ENCODE data around the gene HRCT1.

GRCh38 chr9:35872505-35872904, 33.5 kb upstream of the HRCT1 start:
- no peak for TF ChIP-seq POLR2A (IDR thresholded peaks at IDR 0.05)
- TF ChIP-seq CTCF (IDR thresholded peaks at IDR 0.05), result no peak
- no peak for TF ChIP-seq POLR2AphosphoS5 (IDR thresholded peaks at IDR 0.05)

Measured in sigmoid colon (tissue), 4 donors.